HFFc6 (cell line): ENCODE results near the gene CD164L2. TPM values are rescaled to one million over a fixed set of nuclear protein-coding genes. Genes with fewer than 3 reads are reported as not detected.

Experiments used
- DNase-seq: peaks from one replicate; pipeline ENCODE4 v3.0.0-alpha.2; 2018
- H3K27ac Mint-ChIP-seq: 2 replicates; pipeline ENCODE4 v1.8.0; 2020; ENCODE audit warnings: mild to moderate bottlenecking, mixed read lengths
- H3K27me3 Mint-ChIP-seq: 2 replicates; pipeline ENCODE4 v1.8.0; 2021; ENCODE audit warnings: mild to moderate bottlenecking, moderate library complexity, mixed read lengths; ENCODE audit not compliant: insufficient read depth
- H3K36me3 Mint-ChIP-seq: 2 replicates; pipeline ENCODE4 v1.8.0; 2021; ENCODE audit warnings: low read depth, mixed read lengths
- H3K4me1 Mint-ChIP-seq: 2 replicates; pipeline ENCODE4 v1.8.0; 2020; ENCODE audit warnings: low read depth, mixed read lengths
- H3K4me3 Mint-ChIP-seq: 2 replicates; pipeline ENCODE4 v1.8.0; 2020; ENCODE audit warnings: mild to moderate bottlenecking, moderate library complexity, mixed read lengths
- H3K9me3 Mint-ChIP-seq: 2 replicates; pipeline ENCODE4 v1.8.0; 2020; ENCODE audit warnings: mild to moderate bottlenecking, mixed read lengths
- total RNA-seq, 6 experiments: library from RNA; stranded (reverse); fragmentation: NEBNext Ultra II Directional; extraction: Animal tissue kit (Norgen Biotek cat#: 25700); gene quantifications; 2 replicates in 1 of 6; 3 replicates in 5 of 6; pipeline ENCODE4 v1.2.3, GENCODE V29; 2021
- TF ChIP-seq, protein P1 (sequence below): fragments of 200-600 bp; sonication (generic); IDR thresholded peaks from 2 replicates; pipeline ENCODE4 v1.5.0; 2021; ENCODE audit warnings: antibody characterized with exemption, mild to moderate bottlenecking

The CD164L2 gene
- total RNA-seq, 6 experiments from 2014 or later, result not detected

- no peaks in the 10 kb centered on the region for H3K36me3 Mint-ChIP-seq
- H3K27ac Mint-ChIP-seq, result no peak overlapping the region
- H3K9me3 Mint-ChIP-seq, result no peaks in the 10 kb centered on the region
- DNase-seq, result no peak
- TF ChIP-seq, protein P1, sequence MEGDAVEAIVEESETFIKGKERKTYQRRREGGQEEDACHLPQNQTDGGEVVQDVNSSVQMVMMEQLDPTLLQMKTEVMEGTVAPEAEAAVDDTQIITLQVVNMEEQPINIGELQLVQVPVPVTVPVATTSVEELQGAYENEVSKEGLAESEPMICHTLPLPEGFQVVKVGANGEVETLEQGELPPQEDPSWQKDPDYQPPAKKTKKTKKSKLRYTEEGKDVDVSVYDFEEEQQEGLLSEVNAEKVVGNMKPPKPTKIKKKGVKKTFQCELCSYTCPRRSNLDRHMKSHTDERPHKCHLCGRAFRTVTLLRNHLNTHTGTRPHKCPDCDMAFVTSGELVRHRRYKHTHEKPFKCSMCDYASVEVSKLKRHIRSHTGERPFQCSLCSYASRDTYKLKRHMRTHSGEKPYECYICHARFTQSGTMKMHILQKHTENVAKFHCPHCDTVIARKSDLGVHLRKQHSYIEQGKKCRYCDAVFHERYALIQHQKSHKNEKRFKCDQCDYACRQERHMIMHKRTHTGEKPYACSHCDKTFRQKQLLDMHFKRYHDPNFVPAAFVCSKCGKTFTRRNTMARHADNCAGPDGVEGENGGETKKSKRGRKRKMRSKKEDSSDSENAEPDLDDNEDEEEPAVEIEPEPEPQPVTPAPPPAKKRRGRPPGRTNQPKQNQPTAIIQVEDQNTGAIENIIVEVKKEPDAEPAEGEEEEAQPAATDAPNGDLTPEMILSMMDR, result no peak
- H3K4me3 Mint-ChIP-seq, result no peak overlapping the region
- no peaks in the 10 kb centered on the region for H3K4me1 Mint-ChIP-seq
- peaks cover 9% of the 10 kb centered on the region for H3K27me3 Mint-ChIP-seq
Measured at GRCh38 chr1:27380766-27381733, 2.1 kb downstream of the CD164L2 start.

- no peak for DNase-seq
Measured at GRCh38 chr1:27380224-27380623, 2.9 kb downstream of the CD164L2 start.

GRCh38 chr1:27379564-27380122 lies 3.5 kb downstream of the CD164L2 start:
- Mint-ChIP-seq H3K4me3 (no peak overlapping the region), H3K36me3 (no peaks in the 10 kb centered on the region), H3K4me1 (no peaks in the 10 kb centered on the region), H3K9me3 (no peaks in the 10 kb centered on the region), H3K27ac (no peak overlapping the region), H3K27me3 (peaks cover 9% of the 10 kb centered on the region)
- no peak for DNase-seq
- TF ChIP-seq, protein P1, result no peak

More at GRCh38 chr1:27380224-27380623, 2.9 kb downstream of the CD164L2 start:
- Mint-ChIP-seq H3K27ac (no peak overlapping the region), H3K4me3 (no peak overlapping the region), H3K36me3 (no peaks in the 10 kb centered on the region), H3K27me3 (peaks cover 9% of the 10 kb centered on the region), H3K4me1 (no peaks in the 10 kb centered on the region), H3K9me3 (no peaks in the 10 kb centered on the region)
- TF ChIP-seq, protein P1, result no peak

- H3K27ac Mint-ChIP-seq, result no peak overlapping the region
- no peak overlapping the region for H3K4me3 Mint-ChIP-seq
- H3K36me3 Mint-ChIP-seq, result no peaks in the 10 kb centered on the region
- no peaks in the 10 kb centered on the region for H3K9me3 Mint-ChIP-seq
- TF ChIP-seq, protein P1, result no peak
- peaks cover 16% of the 10 kb centered on the region for H3K27me3 Mint-ChIP-seq
- no peaks in the 10 kb centered on the region for H3K4me1 Mint-ChIP-seq
- no peak for DNase-seq
Measured at GRCh38 chr1:27377760-27378495, 5.2 kb downstream of the CD164L2 start.

DNA sequence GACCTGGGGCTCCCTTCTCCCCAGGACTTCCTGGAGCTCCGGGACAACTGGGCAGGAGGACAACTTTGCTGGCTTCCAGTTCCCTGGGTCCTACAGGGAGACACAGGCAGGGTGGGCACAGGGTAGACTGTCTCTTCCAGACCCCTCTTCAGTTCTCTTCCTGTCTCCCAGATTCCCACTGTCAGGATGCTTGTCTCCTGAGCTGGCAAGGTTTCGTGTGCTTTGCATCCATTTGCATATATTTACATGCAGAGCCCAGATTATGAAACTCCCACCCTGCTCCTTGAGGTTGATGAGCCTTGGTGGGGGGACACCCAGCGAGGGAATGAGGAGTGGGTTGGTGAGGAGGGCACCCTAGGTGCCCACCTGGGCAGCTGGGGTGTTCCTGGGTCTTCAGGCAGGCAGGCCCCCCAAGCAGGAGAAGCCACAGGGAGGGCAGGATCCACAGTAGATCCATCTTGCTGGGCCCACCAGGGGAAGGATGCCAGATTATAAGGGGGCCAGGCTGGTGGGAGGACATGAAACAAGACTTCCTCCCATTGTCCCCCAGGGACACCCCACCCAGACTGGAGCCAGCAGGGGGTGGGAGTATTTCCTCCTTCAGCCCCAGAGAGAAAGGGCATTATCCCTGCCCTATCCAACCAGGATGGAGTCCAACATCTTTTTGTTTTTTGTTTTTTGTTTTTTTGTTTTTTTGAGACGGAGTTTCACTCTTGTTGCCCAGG lies 8.6 kb downstream of the CD164L2 start, which contains the start of gene FCN3:
Gene FCN3, minus strand, starts transcription at position 463 of the 725 bp plus-strand sequence. Its CDS starts 6 bp downstream, at position 457.
- no peak for DNase-seq
- Mint-ChIP-seq H3K27me3 (peaks cover 11% of the 10 kb centered on the region; the same call in 1 of the 2 replicates), H3K36me3 (no peaks in the 10 kb centered on the region), H3K9me3 (no peaks in the 10 kb centered on the region), H3K4me1 (peaks cover 10% of the 10 kb centered on the region), H3K4me3 (no peak within 1 kb of the TSS), H3K27ac (no peak within 1 kb of the TSS)
- TF ChIP-seq, protein P1, result no peak
